ENCODE results near the gene GTSF1L.

Gene GTSF1L

DNA sequence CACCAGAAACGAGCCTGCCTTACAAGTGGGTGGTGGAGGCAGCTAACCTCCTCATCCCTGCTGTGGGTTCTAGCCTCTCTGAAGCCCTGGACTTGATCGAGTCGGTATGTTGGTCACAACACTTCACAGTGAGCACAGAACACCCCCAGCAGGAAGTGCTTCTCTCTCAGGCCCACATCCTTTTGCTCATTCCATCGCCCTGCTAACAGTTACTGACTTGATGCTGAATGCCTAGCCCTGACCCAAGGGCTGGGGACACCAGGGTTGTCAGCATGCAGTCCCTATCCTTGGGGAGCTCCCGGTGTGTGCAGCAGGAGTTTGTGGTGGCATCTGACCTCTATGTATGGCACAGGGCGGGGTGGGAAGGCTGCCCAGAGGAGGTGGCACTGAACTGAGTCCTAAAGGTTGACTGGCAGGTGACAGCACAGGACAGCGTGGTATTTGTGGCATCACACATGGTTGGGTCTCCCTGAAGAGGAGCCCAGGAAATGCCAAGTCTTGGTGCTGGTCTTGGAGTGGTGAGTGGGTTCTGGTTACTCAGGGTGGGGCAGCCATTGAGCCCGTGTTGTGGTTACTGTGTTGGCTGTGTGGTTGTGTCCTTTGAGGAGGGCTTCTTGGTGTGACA is 26.7 kb downstream of the GTSF1L start:
- Histone ChIP-seq H3K27me3 (ENCODE audit: insufficient read depth, poor library complexity, severe bottlenecking) (no peaks in the 10 kb centered on the region), H3K27ac (replicated peaks) (no peak overlapping the region), H3K4me3 (replicated peaks; ENCODE audit: insufficient read depth, low read length) (no peak overlapping the region)
- no peak for TF ChIP-seq GABPA (IDR thresholded peaks at IDR 0.05; ENCODE audit: low read depth)
- TF ChIP-seq POLR2AphosphoS5 (IDR thresholded peaks at IDR 0.05; ENCODE audit: low read depth) = no peak
- no peak for TF ChIP-seq SPI1 (IDR thresholded peaks at IDR 0.05; ENCODE audit: borderline replicate concordance, low read depth)
- TF ChIP-seq, protein P1, sequence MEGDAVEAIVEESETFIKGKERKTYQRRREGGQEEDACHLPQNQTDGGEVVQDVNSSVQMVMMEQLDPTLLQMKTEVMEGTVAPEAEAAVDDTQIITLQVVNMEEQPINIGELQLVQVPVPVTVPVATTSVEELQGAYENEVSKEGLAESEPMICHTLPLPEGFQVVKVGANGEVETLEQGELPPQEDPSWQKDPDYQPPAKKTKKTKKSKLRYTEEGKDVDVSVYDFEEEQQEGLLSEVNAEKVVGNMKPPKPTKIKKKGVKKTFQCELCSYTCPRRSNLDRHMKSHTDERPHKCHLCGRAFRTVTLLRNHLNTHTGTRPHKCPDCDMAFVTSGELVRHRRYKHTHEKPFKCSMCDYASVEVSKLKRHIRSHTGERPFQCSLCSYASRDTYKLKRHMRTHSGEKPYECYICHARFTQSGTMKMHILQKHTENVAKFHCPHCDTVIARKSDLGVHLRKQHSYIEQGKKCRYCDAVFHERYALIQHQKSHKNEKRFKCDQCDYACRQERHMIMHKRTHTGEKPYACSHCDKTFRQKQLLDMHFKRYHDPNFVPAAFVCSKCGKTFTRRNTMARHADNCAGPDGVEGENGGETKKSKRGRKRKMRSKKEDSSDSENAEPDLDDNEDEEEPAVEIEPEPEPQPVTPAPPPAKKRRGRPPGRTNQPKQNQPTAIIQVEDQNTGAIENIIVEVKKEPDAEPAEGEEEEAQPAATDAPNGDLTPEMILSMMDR (IDR thresholded peaks at IDR 0.05; ENCODE audit: insufficient read depth, low read length) = no peak
- TF ChIP-seq, protein P2, sequence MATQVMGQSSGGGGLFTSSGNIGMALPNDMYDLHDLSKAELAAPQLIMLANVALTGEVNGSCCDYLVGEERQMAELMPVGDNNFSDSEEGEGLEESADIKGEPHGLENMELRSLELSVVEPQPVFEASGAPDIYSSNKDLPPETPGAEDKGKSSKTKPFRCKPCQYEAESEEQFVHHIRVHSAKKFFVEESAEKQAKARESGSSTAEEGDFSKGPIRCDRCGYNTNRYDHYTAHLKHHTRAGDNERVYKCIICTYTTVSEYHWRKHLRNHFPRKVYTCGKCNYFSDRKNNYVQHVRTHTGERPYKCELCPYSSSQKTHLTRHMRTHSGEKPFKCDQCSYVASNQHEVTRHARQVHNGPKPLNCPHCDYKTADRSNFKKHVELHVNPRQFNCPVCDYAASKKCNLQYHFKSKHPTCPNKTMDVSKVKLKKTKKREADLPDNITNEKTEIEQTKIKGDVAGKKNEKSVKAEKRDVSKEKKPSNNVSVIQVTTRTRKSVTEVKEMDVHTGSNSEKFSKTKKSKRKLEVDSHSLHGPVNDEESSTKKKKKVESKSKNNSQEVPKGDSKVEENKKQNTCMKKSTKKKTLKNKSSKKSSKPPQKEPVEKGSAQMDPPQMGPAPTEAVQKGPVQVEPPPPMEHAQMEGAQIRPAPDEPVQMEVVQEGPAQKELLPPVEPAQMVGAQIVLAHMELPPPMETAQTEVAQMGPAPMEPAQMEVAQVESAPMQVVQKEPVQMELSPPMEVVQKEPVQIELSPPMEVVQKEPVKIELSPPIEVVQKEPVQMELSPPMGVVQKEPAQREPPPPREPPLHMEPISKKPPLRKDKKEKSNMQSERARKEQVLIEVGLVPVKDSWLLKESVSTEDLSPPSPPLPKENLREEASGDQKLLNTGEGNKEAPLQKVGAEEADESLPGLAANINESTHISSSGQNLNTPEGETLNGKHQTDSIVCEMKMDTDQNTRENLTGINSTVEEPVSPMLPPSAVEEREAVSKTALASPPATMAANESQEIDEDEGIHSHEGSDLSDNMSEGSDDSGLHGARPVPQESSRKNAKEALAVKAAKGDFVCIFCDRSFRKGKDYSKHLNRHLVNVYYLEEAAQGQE (IDR thresholded peaks at IDR 0.05; ENCODE audit: insufficient replicate concordance, low read depth) = no peak
- DNase-seq (ENCODE audit: low read depth in 1 of 2, low spot score in 1 of 2) = no peak

DNA sequence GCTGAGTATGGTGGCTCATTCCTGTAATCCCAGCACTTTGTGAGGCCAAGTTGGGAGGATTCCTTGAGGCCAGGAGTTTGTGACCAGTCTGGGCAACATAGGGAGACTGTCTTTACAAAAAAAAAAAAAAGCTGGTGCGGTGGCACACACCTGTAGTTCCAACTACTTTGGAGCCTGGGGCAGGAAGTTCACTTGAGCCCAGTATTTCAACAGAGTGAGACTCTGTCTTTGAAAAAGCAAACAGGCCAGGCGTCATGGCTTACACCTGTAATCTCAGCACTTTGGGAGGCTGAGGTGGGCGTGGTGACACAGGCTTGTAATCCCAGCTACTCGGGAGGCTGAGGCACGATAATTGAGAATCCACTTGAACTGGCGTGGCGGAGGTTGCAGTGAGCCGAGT is 31.2 kb downstream of the GTSF1L start:
- H3K4me3 ChIP-seq (replicated peaks; ENCODE audit: insufficient read depth, low read length) = no peak overlapping the region
- no peak overlapping the region for H3K27ac ChIP-seq (replicated peaks)
- DNase-seq (ENCODE audit: low read depth in 1 of 2, low spot score in 1 of 2) = no peak
- H3K27me3 ChIP-seq (ENCODE audit: insufficient read depth, poor library complexity, severe bottlenecking) = no peaks in the 10 kb centered on the region
- no peak for TF ChIP-seq POLR2AphosphoS5 (IDR thresholded peaks at IDR 0.05; ENCODE audit: low read depth)
- TF ChIP-seq, protein P1 (IDR thresholded peaks at IDR 0.05; ENCODE audit: insufficient read depth, low read length) = no peak
- no peak for TF ChIP-seq SPI1 (IDR thresholded peaks at IDR 0.05; ENCODE audit: borderline replicate concordance, low read depth)
- TF ChIP-seq, protein P2 (IDR thresholded peaks at IDR 0.05; ENCODE audit: insufficient replicate concordance, low read depth) = no peak

DNA sequence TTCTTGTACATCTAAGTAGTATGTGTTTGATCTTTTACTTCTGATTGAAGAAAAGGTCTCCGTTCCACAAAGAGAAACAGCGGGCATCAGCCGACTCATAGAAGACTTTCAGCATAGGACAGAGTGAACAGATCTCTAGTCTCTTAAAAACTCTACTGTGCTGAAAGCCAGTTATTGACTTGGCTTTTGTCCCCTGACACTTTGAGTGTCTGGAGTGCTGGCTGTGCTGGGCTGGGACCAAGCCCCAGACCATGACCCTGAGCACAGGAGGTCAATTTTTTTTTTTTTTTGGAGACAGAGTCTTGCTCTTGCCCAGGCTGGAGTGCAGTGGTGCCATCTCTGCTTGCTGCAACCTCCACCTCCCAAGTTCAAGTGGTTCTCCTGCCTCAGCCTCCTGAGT is 32.0 kb downstream of the GTSF1L start:
- TF ChIP-seq, protein P1 (IDR thresholded peaks at IDR 0.05; ENCODE audit: insufficient read depth, low read length) = no peak
- TF ChIP-seq POLR2AphosphoS5 (IDR thresholded peaks at IDR 0.05; ENCODE audit: low read depth) (no peak), SPI1 (IDR thresholded peaks at IDR 0.05; ENCODE audit: borderline replicate concordance, low read depth) (no peak), GABPA (IDR thresholded peaks at IDR 0.05; ENCODE audit: low read depth) (no peak)
- TF ChIP-seq, protein P2 (IDR thresholded peaks at IDR 0.05; ENCODE audit: insufficient replicate concordance, low read depth) = no peak
- DNase-seq (ENCODE audit: low read depth in 1 of 2, low spot score in 1 of 2) = no peak

More for the DNA sequence above, 32.0 kb downstream of the GTSF1L start:
- Histone ChIP-seq H3K27me3 (ENCODE audit: insufficient read depth, poor library complexity, severe bottlenecking) (no peaks in the 10 kb centered on the region), H3K4me3 (replicated peaks; ENCODE audit: insufficient read depth, low read length) (no peak overlapping the region), H3K27ac (replicated peaks) (no peak overlapping the region)

All from HL-60 (cell line).